DMS 273 (cell line): ENCODE results near the gene TBCC.

Source experiments
- DNase-seq: peaks from one replicate; lab custom pipeline; 2025; ENCODE audit not compliant: unreplicated experiment; lab: John Stamatoyannopoulos, UW

TBCC gene

DNA sequence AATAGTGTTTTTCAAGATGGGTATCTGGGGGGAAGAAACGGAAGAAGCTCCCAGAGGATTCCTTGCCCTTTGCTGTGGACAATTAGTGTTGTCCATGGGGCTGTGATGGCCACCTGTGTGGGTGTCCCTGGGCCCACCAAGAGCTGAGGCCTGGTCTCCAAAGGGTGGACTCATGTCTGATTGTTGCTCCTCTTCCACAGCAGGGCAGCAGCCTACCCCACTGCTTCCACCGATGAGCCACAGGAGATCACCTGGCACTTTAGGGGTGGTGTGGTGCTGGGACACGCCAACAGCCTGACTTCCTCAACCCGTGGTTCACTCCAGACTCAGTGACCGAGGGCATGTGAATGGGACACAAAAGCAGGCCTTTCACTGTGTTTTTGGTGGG lies 48.6 kb downstream of the TBCC start:
- DNase-seq, result no peak

DNA sequence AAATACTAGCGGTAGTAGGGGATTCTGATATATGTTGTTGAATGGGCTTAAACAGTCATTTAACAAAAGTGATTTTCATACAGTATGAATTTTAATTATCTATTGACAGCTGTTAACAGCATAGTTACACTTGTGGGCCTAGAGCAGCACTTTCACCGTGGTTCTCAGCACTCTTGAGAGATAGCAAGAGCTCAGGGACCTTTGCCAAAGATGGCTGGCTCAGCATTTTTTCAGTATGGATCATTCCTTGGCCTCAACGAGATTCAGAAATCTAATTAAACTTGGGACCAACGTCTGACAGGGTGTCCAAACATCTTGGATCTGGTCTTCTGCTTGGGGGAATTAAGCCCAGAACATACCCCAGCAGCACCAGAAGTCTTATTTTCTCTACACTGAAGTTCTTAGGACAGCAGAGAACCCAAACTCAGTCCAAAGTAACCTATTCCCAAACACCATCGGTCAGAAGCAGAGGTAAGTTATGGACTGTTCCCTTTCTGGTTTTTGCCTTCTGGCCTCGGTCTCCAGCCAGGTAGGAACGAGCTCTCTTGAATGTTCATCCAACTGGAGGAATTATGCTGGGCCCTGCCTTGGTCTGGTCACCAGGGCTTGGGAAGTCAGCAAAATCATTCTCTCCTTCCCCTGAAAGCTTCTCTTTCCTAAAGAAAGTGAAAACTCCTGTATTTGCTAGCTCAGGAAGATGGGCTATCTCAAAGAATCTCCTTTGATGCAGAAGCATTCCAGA lies 49.2 kb downstream of the TBCC start:
- DNase-seq, result no peak

DNA sequence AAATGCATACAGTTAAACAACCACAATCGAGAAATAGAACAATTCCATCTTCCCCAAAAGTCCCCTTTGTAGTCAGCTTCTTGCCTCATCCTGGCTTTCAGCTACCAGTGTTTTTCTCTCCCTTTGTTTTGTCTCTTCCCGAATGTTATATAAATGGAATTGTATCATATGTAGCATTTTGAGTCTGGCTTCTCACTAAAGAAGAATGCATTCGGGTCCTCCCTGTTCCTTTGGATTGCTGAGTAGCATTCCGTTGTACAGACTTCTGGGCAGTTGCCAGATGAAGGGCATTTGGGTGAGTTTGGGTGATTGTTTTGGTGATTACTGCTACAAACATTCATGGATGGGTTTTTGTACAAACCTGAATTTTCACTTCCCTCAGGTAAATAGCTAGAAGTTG lies 51.3 kb downstream of the TBCC start:
- no peak for DNase-seq
